NCI-H2196 (cell line): Measurements from ENCODE around the gene TSGA10.
A peak's percentile ranks its signal among the peaks of the same experiment; 100 is the strongest.
"Not testable (repeated sequence)": the region's sequence is repeated elsewhere in the genome, so short reads cannot be mapped to it uniquely, and the experiment has no call there.

Experiments
- DNase-seq: peaks from one replicate; lab custom pipeline; 2025; ENCODE audit not compliant: unreplicated experiment; lab: John Stamatoyannopoulos, UW

The TSGA10 gene

GRCh38 chr2:99081891-99082290 is 72.9 kb downstream of the TSGA10 start:
- no peak for DNase-seq

GRCh38 chr2:99079226-99079625 is 75.5 kb downstream of the TSGA10 start:
- no peak for DNase-seq

- peak; percentile 17 for DNase-seq
Observed at GRCh38 chr2:99072551-99072950, 82.2 kb downstream of the TSGA10 start.

GRCh38 chr2:99067871-99068625 is 86.7 kb downstream of the TSGA10 start:
- DNase-seq, result peak; percentile 6

GRCh38 chr2:99066075-99066958 is 88.4 kb downstream of the TSGA10 start:
- DNase-seq, result peak; percentile 78

GRCh38 chr2:99049187-99049586 is 105.6 kb downstream of the TSGA10 start:
- not testable (repeated sequence) for DNase-seq

GRCh38 chr2:99040736-99041300 is 113.9 kb downstream of the TSGA10 start:
- not testable (repeated sequence) for DNase-seq

GRCh38 chr2:99035920-99036319 is 118.8 kb downstream of the TSGA10 start:
- DNase-seq, result no peak

GRCh38 chr2:99032786-99033185 is 122.0 kb downstream of the TSGA10 start:
- DNase-seq, result no peak

- DNase-seq, result no peak
Observed at GRCh38 chr2:99032001-99032400, 122.7 kb downstream of the TSGA10 start.

- DNase-seq, result no peak
Observed at GRCh38 chr2:99031481-99031880, 123.3 kb downstream of the TSGA10 start.

- no peak for DNase-seq
Observed at GRCh38 chr2:99028558-99028957, 126.2 kb downstream of the TSGA10 start.

- DNase-seq, result no peak
Observed at GRCh38 chr2:99027856-99028255, 126.9 kb downstream of the TSGA10 start.

- DNase-seq, result no peak
Observed at GRCh38 chr2:99000708-99001107, 154.0 kb downstream of the TSGA10 start.

- not testable (repeated sequence) for DNase-seq
Observed at GRCh38 chr2:98988695-98989094, 166.0 kb downstream of the TSGA10 start.

- DNase-seq, result peak; percentile 14
Observed at GRCh38 chr2:98985905-98986666, 168.7 kb downstream of the TSGA10 start.

- DNase-seq, result no peak
Observed at GRCh38 chr2:98975611-98976010, 179.1 kb downstream of the TSGA10 start.

GRCh38 chr2:98972582-98973167 is 182.1 kb downstream of the TSGA10 start:
- no peak for DNase-seq

- DNase-seq, result no peak
Observed at GRCh38 chr2:98959810-98960507, 194.8 kb downstream of the TSGA10 start.

GRCh38 chr2:98952966-98953365 is 201.8 kb downstream of the TSGA10 start:
- DNase-seq, result no peak
